A673 (cell line): ENCODE results near the gene GRIN3B. TPM values are rescaled to one million over a fixed set of nuclear protein-coding genes. Genes with fewer than 3 reads are reported as not detected.
A peak's percentile ranks its signal among the peaks of the same experiment; 100 is the strongest.
"Not testable (repeated sequence)": the region's sequence is repeated elsewhere in the genome, so short reads cannot be mapped to it uniquely, and the experiment has no call there.

Source experiments
- BruUV-seq: library from RNA; stranded (reverse); fragments of 400-500 nt; replicated peaks from 2 replicates; lab custom pipeline; 2021; lab: Mats Ljungman, UMichigan
- CTCF ChIA-PET: fragments of 300-600 bp; sonication (Branson Sonifier 250); formaldehyde crosslinking; loops from one replicate; lab custom pipeline; 2022; ENCODE audit warnings: antibody characterized with exemption; lab: Charles Lee
- POLR2A ChIA-PET: fragments of 300-600 bp; sonication (Branson Sonifier 250); formaldehyde crosslinking; loops from one replicate; lab custom pipeline; 2022; ENCODE audit warnings: antibody characterized with exemption; ENCODE audit not compliant: low non-redundant PET; lab: Charles Lee
- DNase-seq: peaks from one replicate; pipeline ENCODE4 v3.0.0-alpha.2; 2015; ENCODE audit warnings: low spot score
- H3K27ac ChIP-seq: fragments of 200-600 bp; sonication (generic); 2 replicates; pipeline ENCODE4 v1.5.1; 2016; ENCODE audit warnings: mixed run types, low read depth, mild to moderate bottlenecking, mixed read lengths, antibody characterized with exemption, low read length; ENCODE audit not compliant: poor library complexity, severe bottlenecking
- H3K27me3 ChIP-seq: fragments of 200-600 bp; sonication (generic); replicated peaks from 2 replicates; pipeline ENCODE4 v1.6.1; 2017; ENCODE audit warnings: mixed run types, low read depth, mild to moderate bottlenecking, mixed read lengths, antibody characterized with exemption, low read length; ENCODE audit not compliant: insufficient read depth, poor library complexity
- H3K36me3 ChIP-seq: fragments of 200-600 bp; sonication (generic); 2 replicates; pipeline ENCODE4 v1.6.1; 2016; ENCODE audit warnings: mixed run types, mild to moderate bottlenecking, mixed read lengths, antibody characterized with exemption, low read length; ENCODE audit not compliant: insufficient read depth, poor library complexity, severe bottlenecking
- H3K4me1 ChIP-seq: fragments of 200-600 bp; sonication (generic); 2 replicates; pipeline ENCODE4 v1.6.1; 2017; ENCODE audit warnings: mixed run types, mild to moderate bottlenecking, mixed read lengths, antibody characterized with exemption, low read length; ENCODE audit not compliant: insufficient read depth, poor library complexity, severe bottlenecking
- H3K4me3 ChIP-seq: fragments of 200-600 bp; sonication (generic); 2 replicates; pipeline ENCODE4 v1.5.1; 2016; ENCODE audit warnings: low read depth, mixed run types, mild to moderate bottlenecking, mixed read lengths, low read length; ENCODE audit not compliant: poor library complexity, severe bottlenecking
- H3K9me3 ChIP-seq: fragments of 200-600 bp; sonication (generic); 2 replicates; pipeline ENCODE4 v1.6.1; 2016; ENCODE audit warnings: mixed run types, low read depth, mild to moderate bottlenecking, mixed read lengths, antibody characterized with exemption, low read length; ENCODE audit not compliant: poor library complexity, severe bottlenecking
- CTCF ChIP-seq: fragments of 300-800, 200-600 bp; sonication (generic); conservative IDR thresholded peaks from 2 replicates; pipeline ENCODE4 v1.5.1; 2017; ENCODE audit warnings: low read depth, mild to moderate bottlenecking, antibody characterized with exemption, low read length, moderate library complexity, mixed read lengths
- EZH2 ChIP-seq: fragments of 200-600 bp; sonication (generic); IDR thresholded peaks from 2 replicates; pipeline ENCODE4 v1.6.1; 2017; ENCODE audit warnings: borderline replicate concordance, low read depth, mild to moderate bottlenecking, mixed read lengths, antibody characterized with exemption, low read length; ENCODE audit not compliant: poor library complexity, severe bottlenecking
- intact Hi-C: fragments of 100-400 bp; cut with micrococcal nuclease; formaldehyde crosslinking; loops from one replicate; pipeline ENCODE4 v1.10.0; 2022; ENCODE audit not compliant: unreplicated experiment
- total RNA-seq: library from RNA; stranded (reverse); gene quantifications from 2 replicates; pipeline ENCODE4 v1.2.3, GENCODE V29; 2021

Gene GRIN3B
- total RNA-seq, 1 experiment from 2014 or later = not detected

- no peak for DNase-seq
- CTCF ChIA-PET = no interaction called here
- peaks cover 5% of the 10 kb centered on the region for H3K36me3 ChIP-seq
- BruUV-seq = no TSS peak
- no peaks in the 10 kb centered on the region for H3K9me3 ChIP-seq
- peak overlapping the region; percentile 100 for H3K4me3 ChIP-seq
- no peaks in the 10 kb centered on the region for H3K27me3 ChIP-seq
- H3K27ac ChIP-seq = peak overlapping the region; percentile 98
- TF ChIP-seq CTCF = no peak
- TF ChIP-seq EZH2 = no peak
- H3K4me1 ChIP-seq = peaks cover 30% of the 10 kb centered on the region
- intact Hi-C loops = loop anchor here (10.0 kb wide), 3 partner anchors 85 to 225 kb away; partner anchors contain the start of genes ATP5F1D, GPX4 and MIDN
- POLR2A ChIA-PET = no interaction called here
Measured at GRCh38 chr19:1019980-1020867, 20.0 kb downstream of the GRIN3B start.

GRCh38 chr19:1020868-1021425 lies 20.7 kb downstream of the GRIN3B start, which contains the start of gene TMEM259:
Gene TMEM259 (minus strand): TSS chr19:1021123. CDS start chr19:1020996, 127 bp downstream.
- BruUV-seq = no TSS peak
- TF ChIP-seq EZH2 (no peak), CTCF (no peak)
- Histone ChIP-seq H3K36me3 (peaks cover 5% of the 10 kb centered on the region), H3K4me3 (peak within 1 kb of the TSS; percentile 100), H3K9me3 (no peaks in the 10 kb centered on the region), H3K4me1 (peaks cover 26% of the 10 kb centered on the region), H3K27ac (peak within 1 kb of the TSS; percentile 98), H3K27me3 (no peaks in the 10 kb centered on the region)
- intact Hi-C loops = loop anchor here (10.0 kb wide), 3 partner anchors 84 to 224 kb away; partner anchors contain the start of genes ATP5F1D, GPX4 and MIDN
- CTCF ChIA-PET = no interaction called here
- DNase-seq = peak; percentile 99
- POLR2A ChIA-PET = interaction anchor here (1.0 kb wide), 1 partner anchor 31 kb away, joined by 3 read pairs; no protein-coding TSS in a partner anchor

- intact Hi-C loops = loop anchor here (10.0 kb wide), 3 partner anchors 81 to 221 kb away; partner anchors contain the start of genes ATP5F1D, GPX4 and MIDN
- H3K27me3 ChIP-seq, H3K4me1 ChIP-seq, DNase-seq, H3K9me3 ChIP-seq, POLR2A ChIA-PET, BruUV-seq, CTCF ChIA-PET, H3K4me3 ChIP-seq, H3K27ac ChIP-seq, H3K36me3 ChIP-seq: not testable (repeated sequence)
Measured at GRCh38 chr19:1023883-1024188, 23.6 kb downstream of the GRIN3B start.

- H3K27me3 ChIP-seq, H3K4me3 ChIP-seq, H3K27ac ChIP-seq, H3K36me3 ChIP-seq, H3K4me1 ChIP-seq, BruUV-seq, DNase-seq, CTCF ChIA-PET, POLR2A ChIA-PET, H3K9me3 ChIP-seq: not testable (repeated sequence)
- intact Hi-C loops = loop anchor here (10.0 kb wide), 3 partner anchors 80 to 220 kb away; partner anchors contain the start of genes ATP5F1D, GPX4 and MIDN
Measured at GRCh38 chr19:1025080-1025479, 24.9 kb downstream of the GRIN3B start.
